Stimulated activated CD8-positive, alpha-beta memory T cell treated with anti-CD3 and anti-CD28 coated beads, Interleukin-15, amount 100 ng/mL, for 48 hours (primary cell): Measurements from ENCODE around the gene ANKRD16.
"Not testable (repeated sequence)": the region's sequence is repeated elsewhere in the genome, so short reads cannot be mapped to it uniquely, and the experiment has no call there.

ENCODE experiments used
- DNase-seq, 2 donors: peaks; one replicate each; pipeline ENCODE4 v3.0.0-alpha.2; 2020; ENCODE audit warnings: low read depth in 2 of 2

Gene ANKRD16

DNA sequence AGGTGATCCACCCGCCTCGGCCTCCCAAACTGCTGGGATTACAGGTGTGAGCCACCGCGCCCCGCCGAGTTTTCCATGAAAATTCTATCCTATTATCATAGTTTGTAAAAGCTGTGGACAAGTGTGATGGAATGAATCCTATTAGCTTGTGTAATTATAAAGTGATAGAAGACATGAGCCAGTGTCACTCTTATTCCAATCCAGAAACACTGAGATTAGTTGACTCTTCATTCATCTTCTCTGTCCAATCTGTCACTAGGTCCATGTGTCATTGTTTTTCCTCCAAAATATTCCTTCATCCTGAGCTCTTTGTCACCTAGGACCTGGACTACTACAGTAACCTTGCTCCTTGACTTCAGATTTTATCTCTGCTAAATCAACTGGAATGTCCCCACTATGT is 13.9 kb upstream of the ANKRD16 start:
- no peak for DNase-seq

DNA sequence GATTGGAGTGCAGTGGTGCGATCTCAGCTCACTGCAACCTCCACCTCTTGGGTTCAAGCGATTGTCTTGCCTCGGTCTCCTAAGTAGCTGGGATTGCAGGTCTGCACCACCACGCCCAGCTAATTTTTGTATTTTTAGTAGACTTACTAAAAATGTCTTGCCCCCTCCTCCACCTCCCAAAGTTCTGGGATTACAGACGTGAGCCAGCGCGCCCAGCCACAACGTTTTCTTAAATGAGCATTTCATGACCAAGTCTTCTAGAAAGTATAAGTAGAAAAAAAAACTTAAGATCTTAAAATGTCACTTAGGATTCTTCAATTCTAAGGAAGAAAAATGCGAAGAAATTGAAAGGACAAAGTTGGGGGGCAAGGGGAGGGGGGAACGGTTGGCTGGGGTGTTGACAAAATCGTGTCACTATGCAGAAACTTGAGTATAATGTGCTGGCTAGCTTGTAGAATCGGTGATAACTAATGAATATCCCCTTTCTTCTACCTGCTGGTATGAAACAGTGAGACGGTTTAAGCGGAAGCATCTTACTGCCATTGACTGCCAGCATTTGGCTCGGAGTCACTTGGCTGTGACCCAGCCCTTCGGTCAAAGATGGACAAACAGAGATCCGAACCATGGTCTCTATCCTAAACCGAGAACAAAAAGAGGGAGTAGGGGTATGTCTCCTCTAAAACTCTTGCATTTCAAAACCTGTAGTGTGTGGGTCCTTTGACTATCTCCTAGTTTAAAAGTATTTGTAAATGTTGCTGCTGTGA is 13.0 kb upstream of the ANKRD16 start:
- DNase-seq: no peak

DNA sequence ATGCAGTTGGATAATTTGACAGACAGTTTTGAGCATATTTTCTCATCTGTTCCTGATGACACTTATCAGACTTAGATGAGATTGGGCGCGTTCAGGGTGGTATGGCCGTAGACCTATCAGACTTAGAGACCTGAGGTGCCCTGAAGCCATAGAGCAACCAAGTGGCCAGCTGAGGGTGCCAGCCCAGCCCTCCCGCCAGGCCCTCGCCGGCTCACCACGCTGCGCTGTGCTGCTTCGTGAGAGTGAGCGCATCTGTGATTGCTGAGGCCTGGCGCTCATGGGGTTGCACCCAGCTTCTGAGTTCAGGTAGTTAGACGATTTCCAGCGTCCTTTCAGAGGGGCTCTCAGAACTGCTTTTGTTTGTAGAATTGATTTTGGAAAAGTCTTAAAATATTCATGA is 10.6 kb upstream of the ANKRD16 start:
- DNase-seq: no peak

DNA sequence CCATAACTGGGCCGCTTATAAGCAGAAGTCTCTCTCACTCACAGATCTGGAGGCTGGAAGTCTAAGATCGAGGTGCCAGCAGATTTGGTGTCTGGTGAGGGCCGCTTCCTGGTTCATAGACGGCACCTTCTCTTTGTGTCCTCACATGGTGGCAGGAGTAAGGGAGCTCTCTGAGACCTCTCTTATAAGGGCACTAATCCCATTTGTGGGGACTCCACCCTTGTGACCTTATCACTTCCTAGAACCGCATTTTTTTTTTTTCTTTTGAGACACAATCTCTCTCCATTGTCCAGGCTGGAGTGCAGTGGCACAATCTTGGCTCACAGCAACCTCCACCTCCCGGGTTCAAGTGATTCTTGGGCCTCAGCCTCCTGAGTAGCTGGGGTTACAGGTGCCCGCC is 8.5 kb upstream of the ANKRD16 start:
- no peak for DNase-seq

DNA sequence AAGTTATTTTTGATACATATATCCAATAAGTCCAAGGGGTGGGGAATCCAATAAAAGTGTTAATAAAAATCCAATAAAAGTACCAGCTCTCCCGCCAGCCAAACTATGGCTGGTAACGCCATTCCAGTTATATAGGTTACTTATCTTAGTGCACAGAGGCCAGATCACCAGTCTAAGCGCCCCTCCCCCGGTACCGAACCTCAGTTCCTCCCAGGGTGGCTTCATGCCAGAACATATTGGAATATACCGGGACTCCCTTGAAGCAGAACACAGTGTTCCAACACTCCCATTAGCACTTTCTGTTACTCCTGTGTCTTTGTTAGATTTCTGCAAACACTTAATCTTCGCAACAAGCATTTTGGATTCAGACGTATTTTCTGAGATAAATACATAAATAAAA is 7.8 kb upstream of the ANKRD16 start:
- DNase-seq: no peak

DNA sequence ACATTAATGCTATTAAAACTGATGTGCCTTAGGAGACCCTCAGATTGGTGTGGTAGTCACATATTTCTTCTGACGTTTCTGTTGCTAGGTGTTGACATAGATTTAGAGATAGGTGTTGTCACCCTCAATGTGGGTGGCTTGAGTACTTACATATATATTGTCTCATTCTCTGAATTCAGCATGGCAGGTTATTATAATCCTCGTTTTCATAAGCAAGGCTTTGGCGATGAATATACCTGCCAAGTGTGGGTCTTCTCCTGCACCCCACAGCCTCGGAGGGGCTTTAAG is 7.3 kb upstream of the ANKRD16 start:
- DNase-seq: no peak

DNA sequence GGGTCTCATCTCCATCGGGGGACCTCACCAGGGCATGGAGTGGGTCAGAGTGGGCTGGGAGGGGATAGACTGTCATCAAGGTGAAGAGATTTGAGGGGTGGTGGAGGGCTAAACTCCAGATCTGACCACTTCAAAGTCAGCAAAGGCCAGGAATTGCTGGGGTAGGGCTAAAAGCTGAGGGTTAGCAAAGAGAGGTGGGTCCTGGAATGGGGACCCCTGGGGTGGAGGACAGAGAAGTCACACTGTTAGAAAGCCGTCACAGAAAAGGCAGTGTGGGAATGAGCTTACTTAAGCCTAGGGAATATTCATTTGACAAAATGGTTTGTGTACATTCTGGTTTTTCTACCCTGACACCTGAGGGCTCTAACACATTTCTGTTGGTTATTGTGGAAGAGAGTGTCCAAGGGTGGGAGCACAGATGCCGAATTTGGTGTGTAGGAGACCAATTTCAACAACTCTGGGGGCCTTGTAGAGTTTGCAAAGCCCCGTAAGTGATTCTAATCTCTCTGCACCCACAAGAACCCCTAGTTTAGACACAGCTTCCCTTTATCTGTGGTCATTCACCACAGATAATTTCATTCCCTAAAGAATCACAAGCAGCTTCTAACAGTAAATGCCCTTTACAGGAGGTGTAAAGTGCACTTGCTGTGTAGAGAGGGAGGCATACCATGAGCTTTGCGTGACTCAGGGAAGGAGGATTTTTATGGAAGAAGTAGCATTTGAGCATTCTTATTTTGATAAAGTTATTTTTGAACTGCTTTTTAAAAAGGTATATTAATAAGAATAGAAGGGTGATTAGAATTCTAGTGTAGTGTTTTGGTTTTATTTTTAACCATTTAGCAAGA is 6.7 kb upstream of the ANKRD16 start:
- no peak for DNase-seq

DNA sequence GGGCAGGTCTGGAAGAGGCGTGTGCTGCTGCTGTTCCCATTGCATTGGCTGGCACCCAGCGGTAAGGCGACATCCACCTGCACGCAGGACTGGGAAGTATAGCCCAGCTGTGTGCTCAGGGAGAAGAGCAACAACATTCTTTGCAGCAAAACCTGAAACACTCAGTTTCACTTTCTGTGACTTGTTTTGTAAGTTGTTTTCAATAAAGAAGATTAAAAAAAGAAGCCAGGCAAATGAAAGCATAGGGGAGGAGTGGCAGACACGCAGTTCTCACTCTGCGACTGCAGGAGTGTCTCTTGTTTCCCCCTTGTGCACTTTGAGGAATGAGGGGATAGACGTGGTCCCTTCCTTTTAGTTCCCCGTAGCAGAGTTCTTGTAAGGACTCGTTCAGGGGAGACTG is 6.1 kb upstream of the ANKRD16 start:
- no peak for DNase-seq

DNA sequence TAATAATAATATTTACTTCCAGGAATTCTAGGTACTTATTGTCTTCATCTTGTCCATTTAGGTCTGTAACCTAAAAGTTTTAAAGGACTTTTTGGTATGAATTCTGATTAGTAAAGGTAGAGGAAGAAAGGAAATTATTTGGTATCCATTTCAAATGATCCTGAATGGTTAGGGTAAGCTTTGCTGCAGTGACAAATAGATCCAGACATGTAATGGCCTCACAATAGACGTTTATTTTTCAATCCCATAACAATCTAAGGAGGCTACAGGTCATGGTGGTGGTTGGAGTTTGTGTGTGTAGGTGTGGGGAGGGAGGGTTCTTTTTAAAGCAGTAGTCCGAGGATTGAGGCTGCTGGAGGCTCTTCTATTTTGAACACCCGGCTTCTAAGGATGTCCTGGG is 5.7 kb upstream of the ANKRD16 start:
- no peak for DNase-seq

DNA sequence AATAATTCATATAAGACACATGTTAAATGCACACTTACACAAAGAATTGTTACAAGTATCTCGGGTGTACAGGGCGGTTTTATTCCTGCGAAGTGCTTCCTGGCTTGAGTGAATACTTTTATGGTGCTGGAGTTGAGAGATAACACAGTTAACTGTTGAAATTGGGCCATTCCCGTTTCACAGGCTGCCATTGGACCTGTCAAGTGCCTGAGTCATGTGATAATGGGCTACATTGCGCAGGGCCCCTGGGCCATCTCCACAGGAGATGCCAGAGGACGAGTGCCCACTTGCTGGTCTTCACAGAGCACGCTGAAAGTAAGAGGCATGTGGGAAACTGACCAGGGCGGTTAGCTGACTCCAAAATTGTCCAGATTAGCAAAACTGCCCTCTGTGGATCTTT is 5.2 kb upstream of the ANKRD16 start:
- DNase-seq: no peak

DNA sequence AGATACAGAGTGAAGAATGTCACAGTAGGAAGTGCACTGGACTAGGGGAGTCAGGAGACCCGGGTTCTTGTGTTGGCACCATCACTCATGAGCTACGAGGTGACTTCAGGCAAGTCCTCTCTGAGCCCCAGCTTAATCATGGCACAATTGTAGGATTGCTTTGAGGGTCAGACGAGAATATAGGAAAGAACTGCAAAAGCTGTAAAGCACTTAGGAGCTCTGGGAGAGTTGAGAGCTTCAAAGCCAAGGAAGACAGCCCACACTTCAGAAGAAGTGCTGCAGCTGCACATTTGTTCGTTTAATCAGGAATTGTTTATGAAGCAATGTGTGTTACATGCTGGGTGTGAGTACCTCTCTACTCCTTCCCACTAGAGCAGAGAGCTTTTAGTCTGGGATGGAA is 4.7 kb upstream of the ANKRD16 start:
- no peak for DNase-seq

DNA sequence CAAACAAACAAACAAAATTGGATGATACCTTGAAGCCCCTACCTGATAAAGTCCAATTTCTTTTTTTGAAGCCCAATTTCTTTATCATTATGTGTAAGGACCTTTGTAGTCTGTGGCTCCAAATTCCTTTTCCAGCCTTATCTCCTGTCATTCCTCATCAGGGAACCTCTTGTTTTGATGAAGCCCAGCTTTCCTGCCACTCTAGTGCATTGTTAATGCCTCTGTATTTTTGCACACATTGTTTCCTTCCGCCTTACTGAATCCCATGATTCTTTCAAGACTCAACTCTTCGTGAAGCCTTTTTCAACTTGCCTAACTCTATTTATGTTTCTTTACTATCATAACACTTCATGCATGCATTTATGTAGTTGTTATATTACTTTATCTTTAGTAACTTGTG is 3.6 kb upstream of the ANKRD16 start:
- no peak for DNase-seq

DNA sequence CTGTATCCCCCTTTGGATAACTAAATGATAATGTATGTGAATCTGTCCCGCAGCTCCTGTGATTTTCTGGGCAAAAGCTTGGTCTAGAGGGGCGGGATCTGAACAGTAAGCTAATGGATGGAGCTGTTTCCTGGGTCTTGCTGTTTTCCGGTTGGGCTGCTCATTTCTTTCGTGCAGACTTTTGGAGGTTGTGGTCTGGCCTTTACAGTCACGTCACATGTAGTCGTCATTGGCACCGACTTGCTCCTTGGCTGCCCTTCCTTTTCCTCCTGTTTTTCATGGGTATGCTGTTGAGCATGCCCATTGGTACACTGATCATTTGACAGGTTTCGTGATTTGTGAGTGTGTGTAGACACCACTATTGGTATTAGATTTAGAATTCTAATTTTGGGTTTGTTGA is 2.3 kb upstream of the ANKRD16 start:
- no peak for DNase-seq

DNA sequence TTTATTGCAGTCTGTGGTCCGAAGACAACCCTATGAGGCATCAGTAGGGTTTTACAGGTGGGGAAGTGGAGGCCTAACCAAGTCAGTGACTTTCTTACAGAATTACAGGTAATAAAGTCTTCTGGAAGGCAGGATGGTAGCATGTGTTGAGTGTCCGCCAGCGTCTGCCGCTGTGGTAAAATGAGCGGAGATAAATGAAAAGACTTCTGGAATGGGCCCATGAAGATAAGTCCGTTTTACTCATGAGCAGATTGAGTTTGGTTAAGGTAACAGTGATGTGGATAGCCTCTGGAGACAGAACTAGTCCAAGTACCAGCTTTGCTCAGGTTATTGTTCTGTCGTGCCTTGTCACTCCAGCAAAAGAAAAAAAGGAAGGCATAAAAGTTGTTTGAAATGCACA is 1.3 kb upstream of the ANKRD16 start:
- DNase-seq: no peak

DNA sequence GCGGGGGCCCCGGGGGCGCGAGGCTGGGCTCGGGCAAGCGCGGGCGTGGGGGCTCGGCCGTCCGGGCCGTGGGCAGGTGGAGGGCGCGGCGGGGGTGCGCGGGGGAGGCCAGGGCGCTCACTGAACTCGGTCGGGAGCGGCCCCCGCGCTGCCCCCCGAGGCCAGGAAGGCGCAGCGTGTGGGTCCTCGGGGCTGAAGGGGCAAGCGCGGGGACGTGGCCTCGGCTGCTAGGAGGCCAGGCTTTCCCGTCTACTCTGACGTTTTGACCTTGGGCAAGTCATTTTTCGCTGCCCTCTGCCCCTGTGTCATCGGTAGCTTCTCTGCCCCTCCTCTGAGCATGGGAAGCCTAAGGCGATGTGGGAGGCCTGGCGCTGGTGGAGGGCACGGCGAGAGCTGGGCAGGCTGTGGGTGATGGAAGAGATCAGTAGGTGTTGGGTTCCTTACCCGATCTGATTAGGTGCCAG is 791 bp upstream of the ANKRD16 start:
- peak; percentile 7 to 15 for DNase-seq

DNA sequence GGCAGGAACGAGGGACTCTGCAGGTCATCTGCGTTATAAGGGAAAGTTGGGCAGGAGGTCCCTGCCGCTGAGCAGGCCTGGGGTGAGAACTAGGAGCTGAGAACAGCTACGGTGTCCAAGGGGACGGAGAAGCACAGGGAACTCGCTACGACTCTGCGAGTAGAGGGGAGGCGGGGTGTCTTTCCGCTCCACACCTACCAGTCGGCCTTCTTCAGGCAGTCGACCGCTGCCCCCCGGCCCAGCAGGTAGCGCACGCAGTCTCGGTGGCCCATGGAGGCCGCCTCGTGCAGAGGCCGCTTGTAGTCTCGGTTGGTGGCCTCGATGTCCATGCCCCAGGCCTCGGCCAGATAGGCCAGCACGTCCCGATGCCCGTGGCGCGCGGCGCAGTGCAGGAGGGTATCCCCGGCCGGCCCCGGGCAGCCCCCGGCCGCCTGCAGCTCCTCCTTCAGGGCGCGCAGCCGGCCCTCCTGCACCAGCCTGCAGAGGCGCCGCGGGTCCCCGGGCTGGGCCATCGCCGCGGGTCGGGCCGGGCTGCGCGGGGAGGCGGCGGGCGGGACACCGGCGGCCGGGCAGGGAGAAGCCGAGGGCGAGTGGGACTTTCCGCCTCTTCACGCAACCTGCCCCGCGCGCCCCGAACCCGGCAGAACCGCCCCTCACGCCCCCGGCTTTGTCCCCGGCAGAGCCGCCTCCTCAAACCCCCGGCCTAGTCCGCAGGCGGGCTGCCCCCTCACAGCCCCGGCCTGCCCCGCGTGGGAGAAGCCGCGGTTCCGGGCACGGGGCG is 660 bp downstream of the ANKRD16 start:
- DNase-seq: peak; percentile 2 to 26

DNA sequence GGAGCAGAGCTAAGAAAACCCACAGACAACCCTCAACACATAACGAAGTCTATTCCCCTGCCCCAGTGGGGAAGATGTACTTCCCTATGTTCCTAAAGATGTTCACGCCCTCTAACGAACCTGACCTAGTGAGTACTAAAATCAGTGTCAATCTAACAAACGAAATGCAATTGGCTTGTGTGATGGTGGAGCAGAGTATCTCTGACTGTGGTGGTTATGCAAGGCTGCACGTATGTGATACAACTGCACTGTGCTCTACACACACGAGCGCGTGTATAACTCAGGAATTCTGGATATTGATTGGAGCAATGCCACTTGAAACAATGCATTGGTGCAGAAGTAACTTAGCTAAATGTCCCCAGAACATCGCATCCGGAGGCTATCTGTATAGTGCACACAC is 1.3 kb downstream of the ANKRD16 start:
- no peak for DNase-seq

DNA sequence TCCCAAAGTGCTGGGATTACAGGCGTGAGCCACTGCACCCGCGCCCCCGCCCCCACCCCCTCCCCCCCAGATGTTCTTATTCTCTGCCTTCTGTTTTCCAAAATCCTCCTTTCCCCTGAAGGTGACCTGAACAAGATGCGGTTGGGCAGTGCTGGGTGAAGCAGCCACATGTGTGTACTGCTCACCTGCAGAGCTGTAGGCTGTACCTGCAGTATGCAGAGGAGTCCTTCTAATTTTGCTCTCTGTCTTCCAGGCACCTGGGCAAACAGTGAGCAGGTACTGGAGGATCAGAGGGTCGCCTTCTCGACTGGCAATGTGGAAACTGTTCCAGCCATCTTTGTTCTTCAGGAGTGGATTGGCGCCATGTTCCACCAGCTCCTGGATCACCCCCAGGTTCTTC is 2.1 kb downstream of the ANKRD16 start:
- no peak for DNase-seq

DNA sequence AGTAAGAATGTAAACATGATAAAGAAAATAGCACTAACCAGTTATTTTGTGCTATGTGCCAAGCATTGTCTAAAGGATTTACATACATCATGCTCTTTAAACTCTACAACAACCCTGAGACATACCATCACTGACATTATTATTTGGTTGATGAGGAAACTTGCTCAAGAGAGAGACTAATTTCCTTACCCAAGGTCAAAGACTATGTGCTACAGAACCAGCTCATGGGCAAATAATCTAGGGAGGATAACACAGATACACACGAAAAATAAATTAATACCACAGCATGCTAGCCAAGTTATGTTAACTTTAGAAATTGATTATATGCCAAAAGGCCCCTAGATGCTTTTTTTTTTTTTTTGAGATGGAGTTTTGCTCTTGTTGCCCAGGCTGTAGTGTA is 2.7 kb downstream of the ANKRD16 start:
- no peak for DNase-seq

DNA sequence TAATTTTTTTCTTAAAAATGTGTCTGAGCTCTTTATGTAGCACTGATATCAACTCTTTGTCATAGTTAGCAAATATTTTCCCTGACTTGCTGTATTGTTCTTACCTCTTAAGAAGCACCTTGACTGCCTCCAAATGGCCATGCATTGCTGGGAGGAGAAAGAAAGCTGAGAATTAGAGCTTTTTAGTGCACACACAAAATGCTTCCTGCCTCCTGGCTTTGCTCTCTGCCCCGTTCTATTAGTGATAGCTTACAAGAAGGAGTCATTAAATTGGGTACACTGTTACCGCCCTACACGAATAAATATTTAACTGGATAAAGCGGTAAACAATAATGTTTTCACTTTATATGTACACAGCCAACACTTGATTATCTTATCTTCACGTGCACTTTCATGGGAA is 4.1 kb downstream of the ANKRD16 start:
- no peak for DNase-seq

DNA sequence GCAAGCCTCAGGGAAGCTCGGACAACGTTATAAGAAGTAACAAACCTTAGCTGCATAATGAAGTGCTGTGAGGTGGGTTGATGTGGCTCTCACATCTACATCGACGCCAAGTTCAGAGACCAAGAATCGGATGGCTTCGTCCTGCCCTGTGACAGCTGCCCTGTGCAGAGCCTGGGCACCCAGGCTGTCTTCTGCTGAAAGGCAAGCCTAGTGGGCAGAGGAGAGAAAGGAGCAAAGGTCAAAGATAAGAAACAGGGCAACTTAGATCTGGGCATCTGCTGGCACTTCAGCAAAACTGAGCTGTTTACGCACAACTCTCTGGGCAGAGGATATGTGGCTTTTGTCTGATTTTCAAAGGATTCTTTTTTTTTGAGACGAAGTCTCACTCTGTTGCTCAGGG is 6.7 kb downstream of the ANKRD16 start:
- no peak for DNase-seq

DNA sequence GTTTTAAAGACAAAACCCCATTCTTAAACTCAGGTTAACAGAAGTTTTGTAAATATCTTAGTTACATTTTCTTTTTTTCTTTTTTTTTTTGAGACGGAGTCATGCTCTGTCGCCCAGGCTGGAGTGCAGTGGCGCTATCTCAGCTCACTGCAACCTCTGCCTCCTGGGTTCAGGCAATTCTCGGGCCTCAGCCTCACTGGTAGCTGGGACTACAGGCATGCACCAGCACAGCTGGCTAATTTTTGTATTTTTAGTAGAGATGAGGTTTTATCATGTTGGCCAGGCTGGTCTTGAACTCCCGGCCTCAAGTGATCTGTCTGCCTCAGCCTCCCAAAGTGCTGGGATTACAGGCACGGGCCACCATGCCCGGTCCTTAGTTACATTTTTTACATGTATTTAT is 12.7 kb downstream of the ANKRD16 start:
- not testable (repeated sequence) for DNase-seq
